ENCODE results near the gene PELI2. TPM values are rescaled to one million over a fixed set of nuclear protein-coding genes. Genes with fewer than 3 reads are reported as not detected.

Gene PELI2
- total RNA-seq, 1 experiment from 2014 or later = 2.0 TPM

DNA sequence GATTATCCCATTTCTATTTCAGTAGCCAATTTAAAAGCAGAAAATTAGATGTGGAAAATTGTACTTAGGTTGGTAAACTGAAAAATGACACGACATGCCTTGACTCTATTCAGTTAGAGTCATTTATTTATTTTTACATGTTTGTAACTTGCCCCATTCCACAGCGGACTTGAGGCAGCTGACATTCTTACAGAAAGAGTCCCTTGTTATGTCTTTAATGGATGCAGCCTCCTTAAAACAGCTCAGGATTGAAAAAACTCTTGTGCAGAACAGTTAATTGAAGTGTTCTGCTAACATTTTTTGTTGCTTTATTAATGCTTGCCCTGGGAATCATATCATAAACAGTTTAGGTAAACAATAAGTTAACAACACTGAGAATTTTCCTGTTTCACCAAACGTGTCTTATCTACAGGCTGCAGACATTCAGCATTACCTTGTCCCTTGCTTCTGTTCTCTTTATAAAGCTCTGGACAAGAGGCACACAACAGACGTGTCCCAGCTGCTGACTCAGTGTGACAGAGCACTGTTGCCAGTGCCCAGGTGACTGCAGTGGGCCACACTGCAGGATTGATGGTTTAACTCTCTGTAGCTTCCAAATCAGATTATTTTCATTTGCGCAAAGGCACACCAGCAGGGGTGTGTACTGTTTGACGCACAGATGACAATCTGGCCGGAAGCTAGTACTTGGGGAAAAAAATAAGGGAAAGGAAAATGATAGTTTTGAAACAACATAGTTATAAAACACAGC, 101.6 kb downstream of the PELI2 start:
- H3K79me2 ChIP-seq (ENCODE audit: insufficient read depth, low read length) = no peaks in the 10 kb centered on the region
- CTCF ChIA-PET = no interaction called here
- BruUV-seq (replicated peaks) = no TSS peak
- H3K9me2 ChIP-seq (ENCODE audit: insufficient read depth) = no peaks in the 10 kb centered on the region
- no peaks in the 10 kb centered on the region for H3K9me3 ChIP-seq (ENCODE audit: control insufficient read depth in 1 of 2, insufficient read depth in 1 of 2, low read depth in 1 of 2, low read length in 2 of 2)
- no peak overlapping the region for H2AFZ ChIP-seq (ENCODE audit: low read depth, low read length, poor library complexity, severe bottlenecking)
- DNase-seq (ENCODE audit: low read depth, low spot score) = no peak
- TF ChIP-seq, protein P1, sequence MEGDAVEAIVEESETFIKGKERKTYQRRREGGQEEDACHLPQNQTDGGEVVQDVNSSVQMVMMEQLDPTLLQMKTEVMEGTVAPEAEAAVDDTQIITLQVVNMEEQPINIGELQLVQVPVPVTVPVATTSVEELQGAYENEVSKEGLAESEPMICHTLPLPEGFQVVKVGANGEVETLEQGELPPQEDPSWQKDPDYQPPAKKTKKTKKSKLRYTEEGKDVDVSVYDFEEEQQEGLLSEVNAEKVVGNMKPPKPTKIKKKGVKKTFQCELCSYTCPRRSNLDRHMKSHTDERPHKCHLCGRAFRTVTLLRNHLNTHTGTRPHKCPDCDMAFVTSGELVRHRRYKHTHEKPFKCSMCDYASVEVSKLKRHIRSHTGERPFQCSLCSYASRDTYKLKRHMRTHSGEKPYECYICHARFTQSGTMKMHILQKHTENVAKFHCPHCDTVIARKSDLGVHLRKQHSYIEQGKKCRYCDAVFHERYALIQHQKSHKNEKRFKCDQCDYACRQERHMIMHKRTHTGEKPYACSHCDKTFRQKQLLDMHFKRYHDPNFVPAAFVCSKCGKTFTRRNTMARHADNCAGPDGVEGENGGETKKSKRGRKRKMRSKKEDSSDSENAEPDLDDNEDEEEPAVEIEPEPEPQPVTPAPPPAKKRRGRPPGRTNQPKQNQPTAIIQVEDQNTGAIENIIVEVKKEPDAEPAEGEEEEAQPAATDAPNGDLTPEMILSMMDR (IDR thresholded peaks at IDR 0.05 in 2 of 3, conservative IDR thresholded peaks at IDR 0.05 in 1 of 3; ENCODE audit: borderline replicate concordance in 1 of 3, insufficient read depth in 1 of 3, low read depth in 2 of 3, low read length in 2 of 3) = no peak
- no peak for TF ChIP-seq ZNF274 (IDR thresholded peaks at IDR 0.05; ENCODE audit: low read depth, low read length)
- TF ChIP-seq ZFX (IDR thresholded peaks at IDR 0.05) = no peak
- TF ChIP-seq YY1 (IDR thresholded peaks at IDR 0.05; ENCODE audit: extremely low read depth, insufficient replicate concordance, low read depth, low read length) = no peak
- no peak for TF ChIP-seq TCF7L2 (IDR thresholded peaks at IDR 0.05; ENCODE audit: borderline replicate concordance, extremely low read depth, insufficient read depth, insufficient read length)
- no peak for TF ChIP-seq SP1 (IDR thresholded peaks at IDR 0.05; ENCODE audit: low read depth)
- no peak for TF ChIP-seq CEBPB (IDR thresholded peaks at IDR 0.05; ENCODE audit: low read depth)
- no peak for TF ChIP-seq EZH2phosphoT487 (IDR thresholded peaks at IDR 0.05; ENCODE audit: borderline replicate concordance)
- TF ChIP-seq FOSL1 (IDR thresholded peaks at IDR 0.05; ENCODE audit: low read depth) = no peak
- TF ChIP-seq, protein P2, sequence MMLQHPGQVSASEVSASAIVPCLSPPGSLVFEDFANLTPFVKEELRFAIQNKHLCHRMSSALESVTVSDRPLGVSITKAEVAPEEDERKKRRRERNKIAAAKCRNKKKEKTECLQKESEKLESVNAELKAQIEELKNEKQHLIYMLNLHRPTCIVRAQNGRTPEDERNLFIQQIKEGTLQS (IDR thresholded peaks at IDR 0.05) = no peak
- no peak for TF ChIP-seq EZH2 (IDR thresholded peaks at IDR 0.05)
- no peak for TF ChIP-seq RAD21 (IDR thresholded peaks at IDR 0.05; ENCODE audit: low read depth)
- TF ChIP-seq SIN3A (IDR thresholded peaks at IDR 0.05; ENCODE audit: low read depth) = no peak
- TF ChIP-seq, protein P3, sequence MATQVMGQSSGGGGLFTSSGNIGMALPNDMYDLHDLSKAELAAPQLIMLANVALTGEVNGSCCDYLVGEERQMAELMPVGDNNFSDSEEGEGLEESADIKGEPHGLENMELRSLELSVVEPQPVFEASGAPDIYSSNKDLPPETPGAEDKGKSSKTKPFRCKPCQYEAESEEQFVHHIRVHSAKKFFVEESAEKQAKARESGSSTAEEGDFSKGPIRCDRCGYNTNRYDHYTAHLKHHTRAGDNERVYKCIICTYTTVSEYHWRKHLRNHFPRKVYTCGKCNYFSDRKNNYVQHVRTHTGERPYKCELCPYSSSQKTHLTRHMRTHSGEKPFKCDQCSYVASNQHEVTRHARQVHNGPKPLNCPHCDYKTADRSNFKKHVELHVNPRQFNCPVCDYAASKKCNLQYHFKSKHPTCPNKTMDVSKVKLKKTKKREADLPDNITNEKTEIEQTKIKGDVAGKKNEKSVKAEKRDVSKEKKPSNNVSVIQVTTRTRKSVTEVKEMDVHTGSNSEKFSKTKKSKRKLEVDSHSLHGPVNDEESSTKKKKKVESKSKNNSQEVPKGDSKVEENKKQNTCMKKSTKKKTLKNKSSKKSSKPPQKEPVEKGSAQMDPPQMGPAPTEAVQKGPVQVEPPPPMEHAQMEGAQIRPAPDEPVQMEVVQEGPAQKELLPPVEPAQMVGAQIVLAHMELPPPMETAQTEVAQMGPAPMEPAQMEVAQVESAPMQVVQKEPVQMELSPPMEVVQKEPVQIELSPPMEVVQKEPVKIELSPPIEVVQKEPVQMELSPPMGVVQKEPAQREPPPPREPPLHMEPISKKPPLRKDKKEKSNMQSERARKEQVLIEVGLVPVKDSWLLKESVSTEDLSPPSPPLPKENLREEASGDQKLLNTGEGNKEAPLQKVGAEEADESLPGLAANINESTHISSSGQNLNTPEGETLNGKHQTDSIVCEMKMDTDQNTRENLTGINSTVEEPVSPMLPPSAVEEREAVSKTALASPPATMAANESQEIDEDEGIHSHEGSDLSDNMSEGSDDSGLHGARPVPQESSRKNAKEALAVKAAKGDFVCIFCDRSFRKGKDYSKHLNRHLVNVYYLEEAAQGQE (IDR thresholded peaks at IDR 0.05; ENCODE audit: low read depth) = no peak
- TF ChIP-seq SRF (IDR thresholded peaks at IDR 0.05; ENCODE audit: low read depth) = no peak
- TF ChIP-seq ELF1 (IDR thresholded peaks at IDR 0.05; ENCODE audit: borderline replicate concordance, low read depth) = no peak
- no peak for TF ChIP-seq EGR1 (IDR thresholded peaks at IDR 0.05; ENCODE audit: low read depth)
- no peak for TF ChIP-seq CBX3 (IDR thresholded peaks at IDR 0.05; ENCODE audit: low read depth)
- no peak for TF ChIP-seq JUND (IDR thresholded peaks at IDR 0.05)
- no peak for TF ChIP-seq POLR2A (IDR thresholded peaks at IDR 0.05; ENCODE audit: borderline replicate concordance, extremely low read depth, insufficient read depth, insufficient read length)
- no peaks in the 10 kb centered on the region for H3K4me1 ChIP-seq (ENCODE audit: control insufficient read depth in 1 of 2, insufficient read depth in 2 of 2, low read length in 2 of 2)
- POLR2A ChIA-PET = no interaction called here
- no peak overlapping the region for H3K4me3 ChIP-seq (replicated peaks in 1 of 2; ENCODE audit: low read depth in 1 of 2, low read length in 2 of 2)
- no peak for ATAC-seq
- no peak overlapping the region for H3K4me2 ChIP-seq (ENCODE audit: low read length)
- H3K27ac ChIP-seq (ENCODE audit: low read depth, low read length) = no peak overlapping the region
- H3K36me3 ChIP-seq (ENCODE audit: control insufficient read depth in 1 of 2, insufficient read depth in 2 of 2, low read length in 2 of 2) = no peaks in the 10 kb centered on the region; a peak in 1 of 4 replicates
- intact Hi-C loops (cut with micrococcal nuclease) = no loop called here
- H4K20me1 ChIP-seq (ENCODE audit: insufficient read depth) = no peaks in the 10 kb centered on the region
- no peak overlapping the region for H3K9ac ChIP-seq (ENCODE audit: low read length)
- RAD21 ChIA-PET (ENCODE audit: low non-redundant PET in 1 of 2, low total read pairs in 2 of 2, uncharacterized antibody in 2 of 2, unreplicated experiment in 2 of 2) = no interaction called here
- peaks cover 77% of the 10 kb centered on the region for H3K27me3 ChIP-seq (ENCODE audit: insufficient read depth, low read length)
